Activated naive CD4-positive, alpha-beta T cell treated with anti-CD3 and anti-CD28 coated beads, Interleukin-2, amount 50 U/mL, for 24 hours (primary cell): Measurements from ENCODE around the gene TLE3.
"Not testable (repeated sequence)": the region's sequence is repeated elsewhere in the genome, so short reads cannot be mapped to it uniquely, and the experiment has no call there.

Source experiments
- H3K27ac Mint-ChIP-seq: one replicate; pipeline ENCODE4 v1.8.0; 2021; ENCODE audit warnings: mild to moderate bottlenecking, mixed read lengths
- H3K27me3 Mint-ChIP-seq: one replicate; pipeline ENCODE4 v1.8.0; 2021; ENCODE audit warnings: mixed read lengths
- H3K36me3 Mint-ChIP-seq: one replicate; pipeline ENCODE4 v1.8.0; 2021; ENCODE audit warnings: mixed read lengths
- H3K4me1 Mint-ChIP-seq: one replicate; pipeline ENCODE4 v1.8.0; 2021; ENCODE audit warnings: mixed read lengths
- H3K4me3 Mint-ChIP-seq: one replicate; pipeline ENCODE4 v1.8.0; 2021; ENCODE audit warnings: mild to moderate bottlenecking, mixed read lengths
- H3K9me3 Mint-ChIP-seq: one replicate; pipeline ENCODE4 v1.8.0; 2021; ENCODE audit warnings: mixed read lengths

The TLE3 gene

GRCh38 chr15:70097321-70098152 lies at the start of gene TLE3:
Gene TLE3, minus strand, starts transcription at chr15:70097917. Its CDS starts 1,119 bp downstream, at chr15:70096798.
- H3K27me3 Mint-ChIP-seq: no peaks in the 10 kb centered on the region
- peak within 1 kb of the TSS; percentile 99 for H3K27ac Mint-ChIP-seq
- peaks cover 40% of the 10 kb centered on the region for H3K4me1 Mint-ChIP-seq
- H3K9me3 Mint-ChIP-seq: no peaks in the 10 kb centered on the region
- peak within 1 kb of the TSS; percentile 98 for H3K4me3 Mint-ChIP-seq
- peaks cover 9% of the 10 kb centered on the region for H3K36me3 Mint-ChIP-seq

- Mint-ChIP-seq H3K36me3 (no peaks in the 10 kb centered on the region), H3K4me3 (no peak overlapping the region), H3K9me3 (no peaks in the 10 kb centered on the region), H3K4me1 (peaks cover 8% of the 10 kb centered on the region), H3K27me3 (no peaks in the 10 kb centered on the region), H3K27ac (no peak overlapping the region)
These were observed 49.6 kb upstream of the TLE3 start for GRCh38 chr15:70147178-70147760.

- no peaks in the 10 kb centered on the region for H3K27me3 Mint-ChIP-seq
- H3K9me3 Mint-ChIP-seq: no peaks in the 10 kb centered on the region
- H3K4me1 Mint-ChIP-seq: peaks cover 13% of the 10 kb centered on the region
- H3K4me3 Mint-ChIP-seq: no peak overlapping the region
- no peak overlapping the region for H3K27ac Mint-ChIP-seq
- no peaks in the 10 kb centered on the region for H3K36me3 Mint-ChIP-seq
These were observed 49.1 kb upstream of the TLE3 start for GRCh38 chr15:70146771-70147170.

GRCh38 chr15:70146162-70146561 lies 48.4 kb upstream of the TLE3 start:
- H3K27ac Mint-ChIP-seq: no peak overlapping the region
- H3K4me3 Mint-ChIP-seq: no peak overlapping the region
- H3K27me3 Mint-ChIP-seq: no peaks in the 10 kb centered on the region

GRCh38 chr15:70145261-70145660 lies 47.5 kb upstream of the TLE3 start:
- Mint-ChIP-seq H3K27me3 (no peaks in the 10 kb centered on the region), H3K36me3 (no peaks in the 10 kb centered on the region), H3K9me3 (no peaks in the 10 kb centered on the region), H3K4me1 (peaks cover 27% of the 10 kb centered on the region), H3K27ac (no peak overlapping the region), H3K4me3 (no peak overlapping the region)

More at GRCh38 chr15:70146162-70146561, 48.4 kb upstream of the TLE3 start:
- Mint-ChIP-seq H3K4me1 (peaks cover 18% of the 10 kb centered on the region), H3K36me3 (no peaks in the 10 kb centered on the region), H3K9me3 (no peaks in the 10 kb centered on the region)

- H3K36me3 Mint-ChIP-seq: no peaks in the 10 kb centered on the region
- no peaks in the 10 kb centered on the region for H3K9me3 Mint-ChIP-seq
- peak overlapping the region; percentile 56 for H3K27ac Mint-ChIP-seq
- no peak overlapping the region for H3K4me3 Mint-ChIP-seq
- H3K4me1 Mint-ChIP-seq: peaks cover 34% of the 10 kb centered on the region
- no peaks in the 10 kb centered on the region for H3K27me3 Mint-ChIP-seq
These were observed 44.8 kb upstream of the TLE3 start for GRCh38 chr15:70142322-70143191.

- Mint-ChIP-seq H3K4me1 (peaks cover 34% of the 10 kb centered on the region), H3K27ac (no peak overlapping the region), H3K36me3 (no peaks in the 10 kb centered on the region), H3K9me3 (no peaks in the 10 kb centered on the region), H3K4me3 (no peak overlapping the region), H3K27me3 (no peaks in the 10 kb centered on the region)
These were observed 44.3 kb upstream of the TLE3 start for GRCh38 chr15:70142072-70142321.

GRCh38 chr15:70141376-70142071 lies 43.8 kb upstream of the TLE3 start:
- Mint-ChIP-seq H3K36me3 (no peaks in the 10 kb centered on the region), H3K4me3 (peak overlapping the region; percentile 20), H3K27ac (no peak overlapping the region), H3K9me3 (no peaks in the 10 kb centered on the region), H3K4me1 (peaks cover 34% of the 10 kb centered on the region), H3K27me3 (no peaks in the 10 kb centered on the region)

GRCh38 chr15:70140543-70141375 lies 43.0 kb upstream of the TLE3 start:
- peak overlapping the region; percentile 20 for H3K4me3 Mint-ChIP-seq
- no peaks in the 10 kb centered on the region for H3K36me3 Mint-ChIP-seq
- no peaks in the 10 kb centered on the region for H3K9me3 Mint-ChIP-seq
- no peaks in the 10 kb centered on the region for H3K27me3 Mint-ChIP-seq
- no peak overlapping the region for H3K27ac Mint-ChIP-seq
- H3K4me1 Mint-ChIP-seq: peaks cover 34% of the 10 kb centered on the region

GRCh38 chr15:70140025-70140542 lies 42.4 kb upstream of the TLE3 start:
- Mint-ChIP-seq H3K9me3 (no peaks in the 10 kb centered on the region), H3K27ac (peak overlapping the region; percentile 21), H3K36me3 (no peaks in the 10 kb centered on the region), H3K4me3 (no peak overlapping the region), H3K27me3 (no peaks in the 10 kb centered on the region), H3K4me1 (peaks cover 34% of the 10 kb centered on the region)

GRCh38 chr15:70137967-70138366 lies 40.2 kb upstream of the TLE3 start:
- Mint-ChIP-seq H3K36me3 (no peaks in the 10 kb centered on the region), H3K27me3 (no peaks in the 10 kb centered on the region), H3K4me3 (no peak overlapping the region), H3K4me1 (peaks cover 33% of the 10 kb centered on the region), H3K27ac (no peak overlapping the region), H3K9me3 (no peaks in the 10 kb centered on the region)

GRCh38 chr15:70137021-70137420 lies 39.3 kb upstream of the TLE3 start:
- not testable (repeated sequence) for H3K4me3 Mint-ChIP-seq, H3K9me3 Mint-ChIP-seq, H3K27me3 Mint-ChIP-seq, H3K36me3 Mint-ChIP-seq, H3K27ac Mint-ChIP-seq
- H3K4me1 Mint-ChIP-seq: peaks cover 24% of the 10 kb centered on the region

GRCh38 chr15:70133781-70134421 lies 36.2 kb upstream of the TLE3 start:
- no peak overlapping the region for H3K4me3 Mint-ChIP-seq
- H3K4me1 Mint-ChIP-seq: no peaks in the 10 kb centered on the region
- no peaks in the 10 kb centered on the region for H3K9me3 Mint-ChIP-seq
- H3K36me3 Mint-ChIP-seq: no peaks in the 10 kb centered on the region
- no peaks in the 10 kb centered on the region for H3K27me3 Mint-ChIP-seq
- no peak overlapping the region for H3K27ac Mint-ChIP-seq

- Mint-ChIP-seq H3K4me1 (no peaks in the 10 kb centered on the region), H3K4me3 (no peak overlapping the region), H3K36me3 (no peaks in the 10 kb centered on the region), H3K9me3 (no peaks in the 10 kb centered on the region), H3K27me3 (no peaks in the 10 kb centered on the region), H3K27ac (no peak overlapping the region)
These were observed 35.6 kb upstream of the TLE3 start for GRCh38 chr15:70133296-70133695.
